Stomach (tissue), 9 donors: ENCODE measurements around the gene ZDHHC15. TPM values are rescaled to one million over a fixed set of nuclear protein-coding genes. Genes with fewer than 3 reads are reported as not detected.
"Not testable (repeated sequence)": the region's sequence is repeated elsewhere in the genome, so short reads cannot be mapped to it uniquely, and the experiment has no call there.

Experiments
- DNase-seq, 2 donors: peaks; one replicate each; pipeline versions ENCODE4 v3.0.0 to v3.0.0-alpha.2; 2013 to 2019
- H3K27ac ChIP-seq, 5 donors: fragments of 200-600 bp in 4 of 5; sonication (generic) in 4 of 5; one replicate each; pipeline ENCODE4 v1.5.1; 2013 to 2019; ENCODE audit warnings: mild to moderate bottlenecking in 1 of 5, moderate library complexity in 1 of 5
- H3K27me3 ChIP-seq, 3 donors: fragments of 200-600 bp; sonication (generic); one replicate each; pipeline ENCODE4 v1.5.1; 2017 to 2019; ENCODE audit warnings: mixed run types in 1 of 3
- H3K36me3 ChIP-seq, 4 donors: fragments of 200-600 bp; sonication (generic); 1 replicate in 3 of 4; 2 replicates in 1 of 4; pipeline ENCODE4 v1.5.1; 2016 to 2019
- H3K4me1 ChIP-seq, 4 donors: fragments of 200-600 bp; sonication (generic); one replicate each; pipeline ENCODE4 v1.5.1; 2016 to 2019
- H3K4me3 ChIP-seq, 4 donors: fragments of 200-600 bp; sonication (generic) in 3 of 4; one replicate each; pipeline ENCODE4 v1.5.1; 2016 to 2019; ENCODE audit warnings: mild to moderate bottlenecking in 1 of 4
- H3K9me3 ChIP-seq, 4 donors: fragments of 200-600 bp; sonication (generic); one replicate each; pipeline ENCODE4 v1.5.1; 2016 to 2019
- EP300 ChIP-seq: sonication (generic); formaldehyde crosslinking; IDR thresholded peaks from one replicate; pipeline ENCODE4 v1.6.1; 2017; ENCODE audit warnings: antibody characterized with exemption
- POLR2A ChIP-seq, 4 donors: fragments of 450-650 bp; IDR thresholded peaks; one replicate each; pipeline ENCODE4 v1.6.1; 2016; ENCODE audit warnings: antibody characterized with exemption in 4 of 4, control low read depth in 2 of 4, mild to moderate bottlenecking in 1 of 4, moderate library complexity in 1 of 4
- POLR2AphosphoS5 ChIP-seq, 3 donors: sonication (generic); formaldehyde crosslinking; IDR thresholded peaks; one replicate each; pipeline ENCODE4 v1.6.1; 2016; ENCODE audit warnings: antibody characterized with exemption in 3 of 3
- WGBS, 5 donors: extraction: QIAGEN DNeasy Blood & Tissue Kit in 3 of 5; methylation state at CpG; one replicate each; pipeline versions ENCODE4 v1.1.5 to v1.1.7; 2013 to 2018; 5-methylcytosine and 5-hydroxymethylcytosine counted together
- intact Hi-C: fragments of 100-400 bp; cut with DNase I; formaldehyde crosslinking; loops from one replicate; pipeline ENCODE4 v1.15.1; 2023; ENCODE audit warnings: low total_unique reads
- polyA plus RNA-seq, 3 donors: library from polyadenylated mRNA; stranded (reverse); fragments of 200-250 nt; gene quantifications; one replicate each; pipeline ENCODE4 v1.2.3, GENCODE V29; 2013
- total RNA-seq, 5 donors: library from RNA; depleted of rRNA; stranded (reverse); fragments of >200 nt; gene quantifications; one replicate each; pipeline versions ENCODE4 v1.1.0 to v1.2.3, GENCODE V29; 2014 to 2016
- TF ChIP-seq, protein P1 (sequence below), 7 experiments: fragments of 450-650 bp in 4 of 7; fragments of 200-600 bp in 3 of 7; sonication (generic) in 3 of 7; IDR thresholded peaks; one replicate each; pipeline ENCODE4 v1.5.1; 2016 to 2019; ENCODE audit warnings: antibody characterized with exemption in 7 of 7, control low read depth in 2 of 7, mild to moderate bottlenecking in 1 of 7
- donor health status: healthy with polysubstance abuse.
- donor health status: Bipolar disorder and iron deficiency.
- donor health status: healthy.

Gene ZDHHC15
- total and polyA plus RNA-seq, 8 donors, result 0.12 to 3.9 (median 0.36) TPM; not detected in 2

- no peaks in the 10 kb centered on the region for H3K27me3 ChIP-seq
- H3K27ac ChIP-seq, result no peak overlapping the region
- no peaks in the 10 kb centered on the region for H3K36me3 ChIP-seq
- H3K4me3 ChIP-seq, result no peak overlapping the region
- no peaks in the 10 kb centered on the region for H3K4me1 ChIP-seq
- no peak for TF ChIP-seq POLR2A (IDR thresholded peaks at IDR 0.05)
- TF ChIP-seq EP300, result no peak
- no peak for TF ChIP-seq POLR2AphosphoS5 (IDR thresholded peaks at IDR 0.05)
- TF ChIP-seq, protein P1, sequence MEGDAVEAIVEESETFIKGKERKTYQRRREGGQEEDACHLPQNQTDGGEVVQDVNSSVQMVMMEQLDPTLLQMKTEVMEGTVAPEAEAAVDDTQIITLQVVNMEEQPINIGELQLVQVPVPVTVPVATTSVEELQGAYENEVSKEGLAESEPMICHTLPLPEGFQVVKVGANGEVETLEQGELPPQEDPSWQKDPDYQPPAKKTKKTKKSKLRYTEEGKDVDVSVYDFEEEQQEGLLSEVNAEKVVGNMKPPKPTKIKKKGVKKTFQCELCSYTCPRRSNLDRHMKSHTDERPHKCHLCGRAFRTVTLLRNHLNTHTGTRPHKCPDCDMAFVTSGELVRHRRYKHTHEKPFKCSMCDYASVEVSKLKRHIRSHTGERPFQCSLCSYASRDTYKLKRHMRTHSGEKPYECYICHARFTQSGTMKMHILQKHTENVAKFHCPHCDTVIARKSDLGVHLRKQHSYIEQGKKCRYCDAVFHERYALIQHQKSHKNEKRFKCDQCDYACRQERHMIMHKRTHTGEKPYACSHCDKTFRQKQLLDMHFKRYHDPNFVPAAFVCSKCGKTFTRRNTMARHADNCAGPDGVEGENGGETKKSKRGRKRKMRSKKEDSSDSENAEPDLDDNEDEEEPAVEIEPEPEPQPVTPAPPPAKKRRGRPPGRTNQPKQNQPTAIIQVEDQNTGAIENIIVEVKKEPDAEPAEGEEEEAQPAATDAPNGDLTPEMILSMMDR (IDR thresholded peaks at IDR 0.05), result no peak
- no peak for DNase-seq
- intact Hi-C loops, result no loop called here
- H3K9me3 ChIP-seq, result peaks cover 0 to 6% (median 3%) of the 10 kb centered on the region in 4 donors
Measured at GRCh38 chrX:75361788-75362187, 161.0 kb downstream of the ZDHHC15 start.

GRCh38 chrX:75348601-75349000 lies 174.2 kb downstream of the ZDHHC15 start:
- DNase-seq, intact Hi-C loops: not testable (repeated sequence)

DNA sequence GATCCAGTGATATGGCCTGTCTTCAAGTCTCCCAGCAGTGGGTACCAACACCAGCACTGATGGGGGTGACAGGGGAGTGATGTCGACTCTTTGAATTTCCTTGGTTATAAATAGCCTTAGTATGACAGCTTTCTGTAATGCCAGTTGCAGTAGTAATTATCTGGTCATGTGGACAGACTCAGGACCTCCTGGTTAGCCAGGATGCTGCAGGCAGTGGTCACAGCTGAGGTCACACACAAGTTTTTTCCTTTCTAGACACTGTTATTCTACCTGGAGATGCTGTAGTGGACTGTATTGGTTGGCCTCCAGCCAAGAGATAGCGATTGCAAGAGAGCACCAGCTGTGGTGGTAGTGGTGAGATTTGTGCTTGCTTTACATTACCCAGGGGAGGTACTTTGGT lies 185.3 kb downstream of the ZDHHC15 start:
- H3K4me3 ChIP-seq, result no peak overlapping the region
- 36 to 50% (median 50%) methylated on average over 2 of the region's 2 CpGs for WGBS, 5 donors
- peaks cover 0 to 11% (median 10%) of the 10 kb centered on the region in 4 donors for H3K36me3 ChIP-seq
- H3K27me3 ChIP-seq, result no peaks in the 10 kb centered on the region
- H3K4me1 ChIP-seq, result no peaks in the 10 kb centered on the region
- no peak overlapping the region for H3K27ac ChIP-seq
- H3K9me3 ChIP-seq, result peaks cover 0 to 24% (median 12%) of the 10 kb centered on the region in 4 donors
- no peak for DNase-seq
- intact Hi-C loops, result no loop called here
- no peak for TF ChIP-seq POLR2AphosphoS5 (IDR thresholded peaks at IDR 0.05)
- TF ChIP-seq POLR2A (IDR thresholded peaks at IDR 0.05), result no peak
- TF ChIP-seq EP300, result no peak
- TF ChIP-seq, protein P1 (IDR thresholded peaks at IDR 0.05), result no peak

More at GRCh38 chrX:75348601-75349000, 174.2 kb downstream of the ZDHHC15 start:
- not testable (repeated sequence) for H3K36me3 ChIP-seq, H3K27ac ChIP-seq, H3K4me1 ChIP-seq, H3K4me3 ChIP-seq, H3K27me3 ChIP-seq
- peaks cover 0 to 39% (median 9%) of the 10 kb centered on the region in 4 donors for H3K9me3 ChIP-seq

DNA sequence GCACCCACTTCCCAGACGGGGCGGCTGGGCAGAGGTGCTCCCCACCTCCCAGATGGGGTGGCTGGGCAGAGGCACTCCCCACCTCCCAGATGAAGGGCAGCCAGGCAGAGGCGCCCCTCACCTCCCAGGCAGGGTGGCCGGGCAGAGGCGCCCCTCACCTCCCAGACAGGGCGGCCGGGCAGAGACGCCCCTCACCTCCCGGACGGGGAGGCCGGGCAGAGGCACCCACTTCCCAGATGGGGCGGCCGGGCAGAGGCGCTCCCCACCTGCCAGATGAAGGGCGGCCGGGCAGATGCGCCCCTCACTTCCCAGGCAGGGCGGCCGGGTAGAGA lies 187.7 kb downstream of the ZDHHC15 start:
- 95 to 100% (median 98%) methylated on average over 2 to 19 of the region's 19 CpGs; no CpG with 5 or more reads in 1 of the 5 donors for WGBS, 5 donors
- Histone ChIP-seq H3K4me3 (no peak overlapping the region), H3K36me3 (peaks cover 0 to 28% (median 15%) of the 10 kb centered on the region in 4 donors), H3K9me3 (peaks cover 0 to 32% (median 15%) of the 10 kb centered on the region in 4 donors), H3K4me1 (no peaks in the 10 kb centered on the region), H3K27me3 (no peaks in the 10 kb centered on the region), H3K27ac (no peak overlapping the region)
- TF ChIP-seq POLR2A (IDR thresholded peaks at IDR 0.05) (no peak), EP300 (no peak), POLR2AphosphoS5 (IDR thresholded peaks at IDR 0.05) (no peak)
- TF ChIP-seq, protein P1 (IDR thresholded peaks at IDR 0.05), result no peak
- intact Hi-C loops, result no loop called here
- no peak for DNase-seq

DNA sequence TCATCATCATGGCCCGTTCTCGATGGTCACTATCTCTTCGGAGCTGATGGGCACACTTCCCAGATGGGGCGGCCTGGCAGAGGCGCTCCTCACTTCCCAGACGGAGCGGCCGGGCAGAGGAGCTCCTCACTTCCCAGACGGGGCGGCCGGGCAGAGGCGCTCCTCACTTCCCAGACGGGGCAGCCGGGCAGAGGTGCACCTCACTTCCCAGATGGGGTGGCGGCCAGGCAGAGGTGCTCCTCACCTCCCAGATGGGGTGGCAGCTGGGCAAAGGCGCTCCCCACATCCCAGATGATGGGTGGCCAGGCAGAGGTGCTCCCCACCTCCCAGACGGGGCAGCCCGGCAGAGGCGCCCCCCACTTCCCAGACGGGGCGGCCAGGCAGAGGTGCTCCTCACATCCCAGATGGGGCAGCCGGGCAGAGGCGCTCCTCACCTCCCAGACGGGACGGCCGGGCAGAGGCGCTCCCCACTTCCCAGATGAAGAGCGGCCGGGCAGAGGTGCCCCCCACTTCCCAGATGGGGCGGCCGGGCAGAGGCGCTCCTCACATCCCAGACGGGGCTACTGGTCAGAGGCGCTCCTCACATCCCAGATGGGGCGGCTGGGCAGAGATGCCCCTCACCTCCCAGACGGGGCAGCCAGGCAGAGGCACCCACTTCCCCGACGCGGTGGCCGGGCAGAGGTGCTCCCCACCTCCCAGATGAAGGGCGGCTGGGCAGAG lies 188.3 kb downstream of the ZDHHC15 start:
- H3K4me1 ChIP-seq, intact Hi-C loops, H3K27ac ChIP-seq, H3K27me3 ChIP-seq, DNase-seq, H3K4me3 ChIP-seq: not testable (repeated sequence)
- H3K36me3 ChIP-seq, result peaks cover 0 to 33% (median 15%) of the 10 kb centered on the region in 4 donors
- 89 to 99% (median 95%) methylated on average over 7 to 37 of the region's 41 CpGs for WGBS, 5 donors
- H3K9me3 ChIP-seq, result peaks cover 0 to 38% (median 15%) of the 10 kb centered on the region in 4 donors
